HuH-7.5 (cell line): ENCODE results near the gene CDH13.

Experiments used
- DNase-seq: peaks from one replicate; pipeline ENCODE4 v3.0.0; 2011; ENCODE audit warnings: low spot score

Gene CDH13

GRCh38 chr16:82628088-82628423 lies 1.3 kb downstream of the CDH13 start:
- DNase-seq: no peak

GRCh38 chr16:82628711-82629110 lies 1.9 kb downstream of the CDH13 start:
- DNase-seq: no peak

GRCh38 chr16:82629441-82630027 lies 2.8 kb downstream of the CDH13 start:
- no peak for DNase-seq

GRCh38 chr16:82630219-82630618 lies 3.5 kb downstream of the CDH13 start:
- no peak for DNase-seq

- no peak for DNase-seq
Measured at GRCh38 chr16:82630688-82631087, 3.9 kb downstream of the CDH13 start.

- peak; percentile 40 for DNase-seq
Measured at GRCh38 chr16:82631701-82632685, 5.2 kb downstream of the CDH13 start.

- DNase-seq: no peak
Measured at GRCh38 chr16:82633964-82634600, 7.3 kb downstream of the CDH13 start.

GRCh38 chr16:82634955-82635610 lies 8.3 kb downstream of the CDH13 start:
- DNase-seq: no peak

GRCh38 chr16:82636485-82636884 lies 9.7 kb downstream of the CDH13 start:
- DNase-seq: no peak

- no peak for DNase-seq
Measured at GRCh38 chr16:82636958-82637357, 10.2 kb downstream of the CDH13 start.

- no peak for DNase-seq
Measured at GRCh38 chr16:82638095-82638798, 11.5 kb downstream of the CDH13 start.

GRCh38 chr16:82639263-82639662 lies 12.5 kb downstream of the CDH13 start:
- no peak for DNase-seq

GRCh38 chr16:82639666-82640336 lies 13.0 kb downstream of the CDH13 start:
- DNase-seq: peak; percentile 78

GRCh38 chr16:82641336-82641984 lies 14.7 kb downstream of the CDH13 start:
- DNase-seq: no peak

GRCh38 chr16:82643136-82643535 lies 16.4 kb downstream of the CDH13 start:
- DNase-seq: no peak

- no peak for DNase-seq
Measured at GRCh38 chr16:82643936-82644630, 17.3 kb downstream of the CDH13 start.

GRCh38 chr16:82646504-82646903 lies 19.7 kb downstream of the CDH13 start:
- DNase-seq: no peak

- no peak for DNase-seq
Measured at GRCh38 chr16:82649766-82650165, 23.0 kb downstream of the CDH13 start.

GRCh38 chr16:82650804-82651203 lies 24.0 kb downstream of the CDH13 start:
- no peak for DNase-seq

GRCh38 chr16:82651921-82652601 lies 25.3 kb downstream of the CDH13 start:
- no peak for DNase-seq
